GM04504 (cell line): Measurements from ENCODE around the gene FADS6.
"Not testable (repeated sequence)": the region's sequence is repeated elsewhere in the genome, so short reads cannot be mapped to it uniquely, and the experiment has no call there.

Source experiments
- DNase-seq: peaks from one replicate; pipeline ENCODE4 v3.0.0-alpha.2; 2012; ENCODE audit warnings: low read depth

FADS6 gene

DNA sequence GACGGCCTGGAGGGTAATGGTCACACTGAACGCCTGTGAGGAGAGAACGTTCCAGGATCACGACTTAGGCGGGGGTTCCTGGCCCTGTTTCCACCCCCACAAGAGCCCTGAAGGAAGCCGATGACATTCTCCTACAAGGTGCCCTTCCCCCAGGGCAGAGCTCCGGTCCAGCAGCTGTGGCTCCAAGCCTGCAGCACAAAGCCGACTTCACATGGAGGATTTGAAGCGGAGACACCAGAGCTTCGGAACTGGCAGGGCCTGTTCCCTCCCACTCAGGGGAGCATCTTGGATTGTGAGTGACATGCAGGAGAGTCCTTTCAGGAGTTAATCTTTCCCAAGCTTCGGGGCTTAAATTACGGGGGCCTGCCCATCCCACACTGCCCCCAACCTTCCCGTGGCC, 5.0 kb downstream of the FADS6 start:
- DNase-seq = no peak

DNA sequence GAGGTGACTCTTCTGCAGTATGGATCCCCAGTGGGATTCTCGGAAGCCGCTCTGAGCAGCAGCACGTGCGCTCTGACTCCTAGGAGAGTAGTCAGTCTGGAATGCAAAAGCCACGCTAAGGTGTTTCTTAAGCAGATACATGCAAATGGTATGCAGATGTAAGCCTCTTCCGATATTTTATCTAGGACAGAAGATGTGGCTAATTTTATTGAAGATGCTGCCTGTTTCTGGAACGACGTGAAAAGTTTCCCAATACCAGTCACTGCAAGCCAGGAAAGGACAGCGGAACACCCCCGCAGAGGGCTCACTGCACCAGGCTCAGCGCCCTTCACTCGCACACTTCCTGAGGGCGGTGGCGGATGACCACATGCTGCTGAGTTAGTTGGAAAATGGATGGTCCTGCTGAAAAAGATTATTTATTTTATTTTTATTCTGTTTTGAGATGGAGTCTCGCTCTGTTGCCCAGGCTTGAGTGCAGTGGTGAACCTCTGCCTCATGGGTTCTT, 10.1 kb downstream of the FADS6 start:
- DNase-seq = no peak

DNA sequence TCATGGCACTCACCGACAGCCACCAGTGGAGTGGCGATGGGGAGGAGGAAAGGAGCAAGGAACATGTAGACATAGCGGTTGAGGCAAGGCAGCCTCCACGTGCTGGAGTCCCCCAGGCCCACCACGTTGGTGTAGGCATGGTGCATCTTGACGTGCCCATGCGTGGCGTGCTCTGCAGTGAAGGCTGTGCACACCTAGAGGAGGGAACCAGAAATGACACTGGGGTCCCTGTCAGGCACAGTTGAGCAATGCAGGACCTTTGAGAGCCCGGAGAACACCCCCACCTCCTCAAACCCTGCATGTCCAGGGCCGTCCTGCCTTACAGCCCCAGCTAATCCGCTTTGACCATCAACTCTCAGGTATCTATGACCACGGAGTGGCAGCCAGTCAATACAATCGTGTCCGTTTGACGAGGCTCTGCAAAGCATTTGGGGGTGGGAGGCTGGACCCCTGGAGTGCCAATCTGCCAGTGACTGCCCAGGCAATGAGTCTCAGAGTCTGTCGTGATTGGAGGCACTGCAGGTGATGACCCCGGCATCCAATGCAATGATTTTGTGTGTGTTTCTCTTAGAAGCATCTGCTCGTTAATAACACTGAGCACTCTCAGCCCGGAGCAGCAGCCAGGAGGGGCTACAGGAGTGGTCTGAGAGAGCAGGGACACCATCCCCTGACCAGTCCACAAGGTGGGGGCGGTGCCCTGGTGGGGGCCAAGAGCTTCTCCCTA, 10.8 kb downstream of the FADS6 start:
- DNase-seq = no peak

DNA sequence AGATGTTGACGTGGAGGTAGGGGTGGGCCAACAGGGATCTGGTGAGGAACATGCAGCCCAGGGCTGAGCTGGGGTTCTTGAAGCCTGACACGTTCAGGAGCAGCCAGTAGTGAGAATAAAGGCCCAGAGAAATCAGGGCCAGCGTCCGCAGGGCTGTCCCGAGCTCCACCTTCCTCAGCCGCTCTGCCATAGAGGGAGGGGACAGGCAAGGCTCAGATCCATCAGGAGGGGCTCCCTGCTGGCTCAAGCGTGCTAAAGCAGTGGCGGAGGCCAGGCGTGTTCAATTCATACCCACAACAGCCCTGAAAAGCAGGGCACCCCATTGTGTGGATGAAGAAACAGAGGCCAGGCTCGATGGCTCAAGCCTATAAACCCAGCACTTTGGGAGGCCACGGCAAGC, 12.4 kb downstream of the FADS6 start:
- DNase-seq = no peak

DNA sequence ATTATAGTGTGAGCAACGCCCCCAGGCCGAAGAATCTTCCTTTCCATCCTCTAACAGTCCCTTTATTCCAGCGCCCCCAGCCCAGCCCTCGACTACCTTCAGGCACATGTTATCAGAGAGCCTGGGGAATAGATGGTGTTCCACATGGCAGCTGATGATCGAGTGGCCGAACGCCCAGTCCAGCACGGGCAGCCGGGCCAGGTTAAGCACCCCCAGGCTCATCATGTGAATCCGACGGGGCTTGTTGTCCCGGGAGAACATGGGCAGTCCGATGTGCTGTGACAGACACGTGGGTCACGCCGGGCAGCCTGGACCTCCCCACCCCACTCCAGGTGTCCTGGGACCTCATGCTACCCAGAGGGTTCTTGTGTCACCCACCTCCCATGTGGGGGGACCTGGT, 14.1 kb downstream of the FADS6 start:
- DNase-seq = no peak

DNA sequence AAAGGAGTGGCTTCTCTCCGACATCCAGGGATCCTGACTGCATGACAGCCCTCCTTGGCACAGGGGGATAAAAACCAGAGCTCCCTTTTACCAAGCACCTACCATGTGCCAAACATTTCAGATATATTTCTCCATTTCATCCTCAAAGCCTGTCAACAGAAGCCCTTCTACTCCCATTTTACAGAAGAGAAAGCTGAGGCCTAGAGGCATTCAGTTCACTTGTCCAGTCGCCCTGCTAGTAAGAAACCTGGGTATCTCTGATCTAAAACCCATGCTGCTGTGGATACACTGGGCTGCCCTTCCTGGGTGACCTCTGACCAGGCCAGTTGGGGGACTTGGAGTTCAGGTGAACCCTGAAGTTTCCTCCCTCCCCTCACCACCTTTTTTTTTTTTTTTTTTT, 14.8 kb downstream of the FADS6 start:
- no peak for DNase-seq

DNA sequence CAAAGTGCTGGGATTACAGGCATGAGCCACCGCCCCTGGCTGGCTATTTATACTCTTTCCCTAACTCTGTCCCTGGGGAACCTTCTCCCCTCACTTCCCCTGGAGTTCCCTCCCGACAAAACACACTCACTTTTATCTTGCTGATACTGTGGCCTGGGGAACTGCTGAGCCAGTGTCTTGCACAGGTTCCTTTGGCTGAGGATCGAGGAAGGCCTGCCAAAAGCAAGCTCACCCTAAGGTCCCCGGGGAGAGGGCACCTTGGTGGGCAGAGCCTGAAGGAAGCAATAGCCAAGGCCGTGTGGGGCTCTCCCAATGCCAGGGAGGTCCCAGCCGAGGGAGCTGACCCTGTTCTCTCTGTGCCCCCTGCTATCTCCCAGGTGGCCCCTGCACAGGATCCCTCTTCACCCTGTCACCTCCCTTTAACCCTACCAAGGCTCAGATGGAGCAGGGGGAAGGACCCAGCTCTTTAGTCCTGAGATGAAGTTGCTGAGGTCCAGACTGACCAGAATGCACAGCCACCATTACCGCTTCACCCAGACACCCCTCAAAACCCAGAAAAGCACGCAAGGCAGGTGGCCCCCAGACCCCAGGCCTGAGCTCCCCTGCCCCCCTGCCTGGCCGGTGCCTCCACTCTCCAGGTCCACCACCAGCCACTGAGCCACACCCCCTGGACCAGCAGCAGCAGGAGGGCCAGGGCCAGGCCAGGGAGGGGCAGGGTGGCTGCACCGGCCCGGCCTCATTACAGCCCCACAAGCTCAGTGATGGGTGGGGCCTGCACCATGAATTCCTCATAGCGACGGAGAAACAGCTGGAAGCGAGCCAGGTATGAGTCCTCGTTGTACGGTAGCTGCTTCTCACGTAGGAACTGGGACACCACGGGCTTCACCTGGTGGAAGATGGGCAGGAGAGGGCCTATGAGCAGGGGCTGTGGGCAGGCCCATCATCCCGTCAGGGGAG, 15.6 kb downstream of the FADS6 start:
- DNase-seq = no peak

DNA sequence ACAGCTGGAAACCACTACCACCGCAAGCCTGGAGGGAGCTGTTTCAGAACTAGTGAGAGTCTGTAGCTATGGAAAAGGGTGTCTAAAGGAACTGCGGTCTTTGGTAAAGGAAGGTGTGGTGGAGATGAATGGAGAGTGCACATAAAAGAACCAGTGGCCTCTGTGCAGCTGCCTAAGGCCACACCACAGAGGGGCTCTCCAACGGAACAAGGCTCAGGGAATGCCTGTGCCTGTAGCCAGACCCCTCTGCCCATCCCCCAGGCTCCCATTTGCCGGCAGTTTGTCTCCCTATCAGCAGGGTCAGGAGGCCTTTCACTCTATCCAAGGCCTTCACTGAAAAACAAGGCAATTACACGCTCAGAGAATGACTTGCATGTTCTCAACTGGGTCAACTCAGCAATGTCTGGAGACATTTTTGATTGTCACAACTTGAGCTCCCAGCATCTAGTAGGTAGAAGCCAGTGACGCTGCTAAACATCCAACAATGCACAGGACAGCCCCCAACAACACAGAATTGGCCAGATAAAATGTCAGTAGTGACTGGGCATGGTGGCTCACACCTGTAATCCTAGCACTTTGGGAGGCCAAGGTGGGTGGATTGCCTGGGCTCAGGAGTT, 17.3 kb downstream of the FADS6 start:
- DNase-seq = no peak

DNA sequence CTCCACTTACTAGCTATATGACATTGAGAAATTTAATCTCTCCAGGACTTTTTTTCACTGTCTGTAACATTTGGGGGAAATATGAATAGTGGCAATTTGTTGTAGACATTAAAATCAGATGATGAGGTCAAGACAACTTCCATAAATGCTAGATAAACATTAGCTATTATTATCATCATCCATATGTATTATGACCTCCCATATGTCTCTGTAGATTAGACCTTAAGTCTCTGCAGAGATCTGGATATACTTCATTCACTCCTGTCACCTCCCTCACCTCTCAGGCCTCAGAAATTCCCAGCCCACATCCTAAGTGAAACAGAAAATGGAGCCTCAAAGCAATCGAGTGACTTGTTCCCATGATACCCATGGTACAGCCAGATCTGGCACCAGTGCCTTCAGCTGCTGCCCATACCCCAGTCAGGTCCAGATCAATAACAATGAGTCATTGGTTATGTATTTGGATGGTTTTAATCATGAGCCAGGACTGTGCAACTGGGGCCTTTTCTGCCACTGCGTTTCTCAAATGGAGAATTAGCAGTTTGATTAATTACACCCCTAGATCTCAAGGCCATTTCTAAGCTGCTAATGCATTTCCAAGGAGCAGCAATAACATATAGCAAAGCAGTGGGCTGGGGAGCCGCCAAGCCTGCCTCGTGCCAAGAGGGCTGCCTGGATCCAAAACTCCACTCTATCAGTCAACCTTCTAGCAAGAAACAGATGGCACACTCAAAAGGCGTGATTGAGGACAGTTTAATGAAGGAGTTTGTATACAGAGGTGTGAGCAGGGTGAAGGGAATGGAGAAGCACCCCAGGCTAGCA, 18.1 kb downstream of the FADS6 start:
- DNase-seq = no peak

DNA sequence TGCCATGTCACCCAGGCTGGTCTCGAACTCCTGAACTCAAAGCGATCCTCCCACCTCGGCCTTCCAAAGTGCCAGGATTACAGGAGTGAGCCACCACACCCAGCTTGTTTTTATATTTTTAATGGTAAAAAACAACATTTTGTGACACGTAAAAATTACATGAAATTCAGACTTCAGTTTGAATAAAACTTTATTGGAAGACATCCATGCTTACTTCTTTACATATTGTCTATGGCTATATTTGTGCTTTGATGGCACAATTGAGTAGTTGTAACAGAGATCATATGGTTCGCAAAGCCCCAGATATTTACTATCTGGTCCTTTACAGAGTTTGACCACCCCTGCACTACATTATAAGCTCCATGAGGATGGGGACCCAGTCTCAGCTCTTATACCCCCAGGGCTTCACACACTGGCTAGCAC, 18.8 kb downstream of the FADS6 start:
- no peak for DNase-seq

DNA sequence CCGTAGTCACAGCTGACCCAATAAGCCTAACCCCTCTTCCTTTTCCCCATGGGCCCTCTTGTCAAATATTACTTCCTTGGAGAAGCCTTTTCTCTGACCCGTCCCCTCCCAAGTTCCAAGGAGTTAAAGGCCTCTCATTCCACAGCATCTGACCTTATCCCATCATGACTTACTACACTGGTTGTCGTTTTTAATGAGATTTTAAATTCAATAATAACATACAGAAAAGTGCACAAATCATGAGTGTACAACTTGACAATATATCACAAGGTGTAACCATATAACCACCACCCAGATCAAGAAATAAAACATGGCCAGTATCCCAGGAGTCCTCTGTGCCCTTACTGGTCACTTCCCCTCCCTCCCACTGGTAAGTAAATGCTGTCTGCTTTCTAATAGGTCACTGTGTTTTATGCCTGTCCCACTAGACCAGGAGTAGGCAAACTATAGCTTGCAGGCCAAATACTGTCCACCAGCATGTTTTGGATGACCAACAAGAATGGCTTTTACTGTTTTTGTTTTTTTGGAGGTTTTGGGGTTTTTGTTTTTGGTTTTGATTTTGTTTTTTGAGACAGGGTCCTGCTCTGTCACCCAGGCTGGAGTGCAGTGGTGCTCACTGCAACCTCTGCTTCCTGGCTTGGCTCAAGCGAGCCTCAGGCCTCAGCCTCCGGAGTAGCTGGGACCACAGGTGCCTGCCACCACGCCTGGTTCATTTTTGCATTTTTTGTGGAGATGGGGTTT, 19.4 kb downstream of the FADS6 start:
- DNase-seq = no peak

DNA sequence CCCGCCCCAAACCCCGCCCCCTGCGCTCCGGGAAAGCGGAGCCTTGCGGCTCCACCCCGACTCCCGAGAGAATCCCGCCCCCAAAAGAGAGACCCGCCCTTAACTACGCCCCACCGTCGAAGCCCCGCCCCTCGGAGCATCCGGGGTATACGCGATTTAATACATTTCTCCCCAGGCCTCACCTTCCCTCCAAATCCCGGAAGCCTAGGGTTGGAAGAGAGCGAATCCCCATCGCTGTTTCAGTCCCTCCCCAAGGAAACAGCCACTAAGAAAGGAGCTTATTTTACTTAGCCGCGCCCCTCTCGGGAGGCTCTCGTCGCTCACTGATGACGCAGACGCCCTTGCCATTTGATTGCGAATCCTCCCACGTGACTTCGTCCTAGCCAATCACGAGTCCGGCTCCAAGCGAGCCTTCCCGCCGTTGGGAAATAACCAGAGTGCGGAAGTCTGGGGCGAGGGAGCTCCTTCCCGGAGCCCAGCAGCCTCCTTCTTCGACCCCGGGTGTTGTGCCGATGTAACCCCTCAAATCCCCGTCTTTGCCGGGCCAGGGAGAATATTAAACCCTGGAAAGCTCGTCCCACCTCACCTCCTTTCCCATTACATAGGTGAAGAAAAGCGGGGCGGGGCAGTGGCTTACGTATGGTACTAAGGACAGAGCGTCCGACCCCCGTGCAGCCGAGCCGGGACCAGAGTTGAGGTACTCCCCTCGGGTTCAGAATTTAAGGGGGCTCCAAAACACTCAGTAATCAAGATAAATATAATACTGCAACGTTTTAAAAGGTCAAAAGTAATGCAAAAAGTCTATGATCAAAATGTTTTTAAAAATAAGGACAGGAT, 20.2 kb downstream of the FADS6 start:
- peak; percentile 100 for DNase-seq

DNA sequence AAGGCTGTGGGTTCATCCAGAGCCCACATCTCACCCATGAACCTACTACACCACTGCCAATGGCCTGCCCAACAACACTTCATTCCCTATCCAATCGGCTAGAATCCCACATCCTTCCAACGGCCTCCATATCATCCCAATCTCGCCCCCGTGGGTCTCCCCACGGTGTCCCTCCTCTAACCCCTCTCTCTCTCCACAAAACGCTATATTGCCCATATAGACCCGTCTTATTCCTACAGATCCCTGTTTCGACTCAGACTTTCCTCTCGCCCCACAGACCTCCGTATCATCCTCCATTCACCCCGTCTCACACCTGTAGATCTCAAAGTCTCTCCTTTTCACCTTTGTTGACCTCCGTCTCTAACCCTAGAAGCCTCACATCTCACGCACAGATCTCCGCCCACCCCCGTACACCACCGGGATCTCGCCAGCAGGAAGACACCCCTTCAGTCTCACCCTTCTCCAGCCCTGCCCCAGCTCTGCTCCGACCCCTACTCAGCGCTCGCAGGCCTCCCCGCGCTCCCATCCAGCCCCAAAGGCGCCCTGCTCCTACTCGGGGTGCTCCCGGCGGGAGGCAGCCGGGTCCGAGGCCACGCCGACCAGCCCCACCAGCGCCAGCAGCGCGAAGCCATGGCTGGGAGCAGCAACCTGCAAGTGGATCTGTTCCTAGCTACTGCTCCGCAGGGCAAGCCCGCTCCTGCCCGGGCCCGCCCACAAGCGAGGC, 21.0 kb downstream of the FADS6 start, which contains the start of gene FDXR:
Gene FDXR, minus strand, starts transcription at position 682 of the 724 bp plus-strand sequence. Its CDS starts 50 bp downstream, at position 632.
- no peak for DNase-seq

DNA sequence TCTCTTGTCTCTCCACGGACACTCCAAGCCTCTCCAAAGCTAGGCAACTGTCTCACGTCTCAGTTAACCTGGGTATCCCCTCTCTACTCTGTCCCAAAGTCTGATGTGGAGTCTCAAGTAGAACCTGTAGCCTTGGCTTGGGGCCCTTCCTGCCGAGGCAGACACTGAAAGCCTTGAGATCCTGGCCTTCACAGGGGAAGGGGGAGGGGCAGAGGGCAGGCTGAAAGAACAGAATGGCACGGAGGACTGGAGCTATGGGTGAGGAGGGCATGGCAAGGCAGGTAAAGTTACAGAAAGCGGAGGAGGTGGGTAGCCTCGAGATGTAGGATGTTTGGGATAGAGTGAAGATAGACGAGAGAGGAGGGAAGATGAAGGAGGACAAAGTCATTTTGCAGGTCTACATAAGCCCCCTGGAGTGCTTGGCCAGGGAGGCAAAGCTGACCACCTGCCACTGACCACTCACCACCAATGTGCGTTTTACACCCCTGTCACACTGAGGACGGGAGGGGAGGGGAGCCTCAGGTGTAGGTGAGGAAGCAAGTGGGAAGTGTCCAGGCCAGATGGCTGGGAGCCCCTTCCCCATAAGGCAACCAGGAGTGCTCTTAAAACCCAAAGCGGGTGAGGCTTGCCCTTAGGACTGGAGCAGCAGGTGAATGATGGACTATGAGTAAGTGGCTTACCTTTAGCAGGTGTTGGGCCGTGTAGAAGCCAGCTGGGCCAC, 21.9 kb downstream of the FADS6 start:
- no peak for DNase-seq

DNA sequence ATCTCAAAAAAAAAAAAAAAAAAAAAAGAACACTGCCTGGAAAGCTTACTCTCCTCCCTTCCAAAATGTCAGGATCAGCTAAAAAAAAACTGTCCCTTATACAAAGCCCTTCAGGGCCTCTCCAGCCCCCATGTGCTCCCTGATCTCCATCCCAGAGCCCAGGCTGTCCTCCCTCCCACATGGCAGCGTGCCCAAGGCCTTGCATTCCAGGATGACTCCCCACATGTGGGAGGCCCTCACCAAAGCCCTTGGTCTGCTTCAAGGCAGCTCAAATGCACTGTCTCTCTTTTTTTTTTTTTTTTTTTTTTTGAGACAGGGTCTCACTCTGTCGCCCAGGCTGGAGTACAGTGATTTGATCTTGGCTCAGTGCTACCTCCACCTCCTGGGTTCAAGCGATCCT, 22.9 kb downstream of the FADS6 start:
- peak; percentile 47 for DNase-seq

DNA sequence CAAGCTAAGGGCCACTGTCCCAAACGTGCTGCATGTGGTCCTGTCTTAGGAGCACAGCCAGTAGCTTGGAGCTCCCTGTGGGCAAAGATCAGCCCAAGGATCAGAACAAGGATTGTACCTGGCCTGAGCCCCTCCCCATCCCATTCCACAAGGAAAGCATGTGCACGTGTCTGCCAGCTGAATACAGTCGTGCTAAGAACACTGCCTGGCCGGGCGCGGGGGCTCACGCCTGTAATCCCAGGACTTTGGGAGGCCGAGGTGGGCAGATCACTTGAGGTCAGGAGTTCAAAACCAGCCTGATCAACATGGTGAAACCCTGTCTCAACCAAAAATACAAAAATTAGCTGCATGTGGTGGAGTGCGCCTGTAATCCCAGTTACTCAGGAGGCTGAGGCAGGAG, 23.4 kb downstream of the FADS6 start:
- not testable (repeated sequence) for DNase-seq

DNA sequence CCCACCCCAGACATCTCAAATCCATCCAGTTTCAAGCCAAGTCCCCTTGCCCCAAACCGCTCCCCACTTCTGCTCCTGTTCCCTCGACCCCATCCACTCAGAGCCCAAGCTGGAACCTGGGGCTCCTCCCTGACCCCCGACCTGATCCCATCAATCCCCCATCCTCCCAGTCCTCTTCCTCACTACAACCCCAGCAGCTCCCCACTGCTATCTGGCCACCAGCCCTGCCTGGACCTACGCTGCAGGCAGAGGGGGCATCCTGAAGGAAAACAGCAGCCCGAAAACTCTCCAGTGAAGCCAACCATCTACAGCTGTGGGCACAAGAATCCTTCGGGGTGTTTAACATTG, 24.6 kb downstream of the FADS6 start:
- no peak for DNase-seq

DNA sequence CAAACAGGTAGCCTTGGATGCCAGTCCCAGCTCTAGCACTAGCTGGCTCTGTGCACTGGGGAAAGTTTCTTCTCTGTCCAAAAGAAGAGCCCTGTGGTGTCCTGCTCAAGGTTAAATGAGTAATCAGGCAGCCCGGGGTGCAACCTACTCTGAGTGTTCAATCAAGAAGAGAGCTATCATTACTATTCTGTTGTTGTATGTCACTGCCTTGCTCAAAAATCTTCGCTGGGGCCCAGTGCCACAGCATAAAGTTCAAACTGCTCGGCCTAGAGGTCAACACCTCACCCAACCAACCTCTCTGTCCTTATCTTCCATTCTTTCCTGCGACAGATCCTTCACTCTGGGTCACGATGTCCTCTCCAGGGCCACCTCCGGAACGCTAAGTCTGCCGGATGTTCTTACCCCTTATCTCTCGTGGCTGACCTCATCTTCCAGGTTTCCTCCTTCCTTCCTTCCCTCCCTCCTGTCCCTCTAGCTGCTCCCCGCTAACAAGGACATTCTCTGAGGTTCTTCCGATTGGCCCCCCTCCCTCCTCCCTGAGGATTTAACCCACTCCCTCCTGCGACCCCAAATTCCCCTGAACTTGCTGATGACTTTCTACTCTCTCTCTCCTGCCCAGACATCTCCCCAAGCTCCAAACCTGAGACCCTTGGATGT, 25.1 kb downstream of the FADS6 start:
- no peak for DNase-seq
